ENCODE results near the gene KMT2A. TPM values are rescaled to one million over a fixed set of nuclear protein-coding genes. Genes with fewer than 3 reads are reported as not detected.
"Not testable (repeated sequence)": the region's sequence is repeated elsewhere in the genome, so short reads cannot be mapped to it uniquely, and the experiment has no call there.

KMT2A gene
- polyA plus RNA-seq, 2 of the 4 experiments (the other 2 are of a cell fraction) = 6.8 to 20.3 TPM

GRCh38 chr11:118412921-118413320 lies 23.4 kb upstream of the KMT2A start:
- Histone ChIP-seq H3K9me3 (no peaks in the 10 kb centered on the region), H3K4me1 (peaks cover 12% of the 10 kb centered on the region), H3K4me3 (no peak overlapping the region), H3K27ac (no peak overlapping the region), H3K4me2 (no peak overlapping the region)
- no peak for ATAC-seq
- 89% methylated on average over 1 of the region's 1 CpG for WGBS (ENCODE audit: missing lambda C conversion rate)
- ChIA-PET POLR2A (no interaction called here), CTCF (no interaction called here)
- no peak for FAIRE-seq
- TF ChIP-seq KDM1A (IDR thresholded peaks at IDR 0.05; ENCODE audit: low read depth) = no peak
- no peak for TF ChIP-seq POLR2A (IDR thresholded peaks at IDR 0.05; ENCODE audit: low read length)
- no peak for TF ChIP-seq TFCP2L1 (CRISPR knock-in tag; IDR thresholded peaks at IDR 0.05)
- no peak for TF ChIP-seq RAD21 (conservative IDR thresholded peaks at IDR 0.05 in 1 of 2, IDR thresholded peaks at IDR 0.05 in 1 of 2)
- TF ChIP-seq ELK1 (IDR thresholded peaks at IDR 0.05; ENCODE audit: low read depth, low read length) = no peak
- no peak for TF ChIP-seq NR3C1 (IDR thresholded peaks at IDR 0.05)
- TF ChIP-seq RARB (CRISPR knock-in tag; IDR thresholded peaks at IDR 0.05) = no peak
- no peak for TF ChIP-seq TP53 (CRISPR knock-in tag; IDR thresholded peaks at IDR 0.05)
- no peak for TF ChIP-seq JUNB (IDR thresholded peaks at IDR 0.05)
- no peak for TF ChIP-seq RFX5 (IDR thresholded peaks at IDR 0.05)
- no peak for TF ChIP-seq NPAS2 (CRISPR knock-in tag; IDR thresholded peaks at IDR 0.05; ENCODE audit: borderline replicate concordance)
- no peak for TF ChIP-seq SMC3 (IDR thresholded peaks at IDR 0.05)
- DNase-seq (ENCODE audit: low read depth in 1 of 2, low spot score in 1 of 2) = no peak

- 79% methylated on average over 8 of the region's 8 CpGs for WGBS (ENCODE audit: missing lambda C conversion rate)
- DNase-seq (ENCODE audit: low read depth in 1 of 2, low spot score in 1 of 2) = no peak
- Histone ChIP-seq H3K4me2 (peak overlapping the region; percentile 44), H3K4me3 (no peak overlapping the region), H3K27ac (peak overlapping the region; percentile 9 to 42; a peak in 3 of 6 replicates), H3K4me1 (peaks cover 15% of the 10 kb centered on the region), H3K9me3 (no peaks in the 10 kb centered on the region)
- CTCF ChIA-PET = interaction anchor here (1.0 to 1.2 kb wide), 2 partner anchors 30 to 74 kb away, joined by 3 read pairs; no protein-coding TSS in a partner anchor
- no peak for TF ChIP-seq NPAS2 (CRISPR knock-in tag; IDR thresholded peaks at IDR 0.05; ENCODE audit: borderline replicate concordance)
- no peak for ATAC-seq
- POLR2A ChIA-PET = no interaction called here
- FAIRE-seq = no peak
Observed at GRCh38 chr11:118415062-118415738, 21.1 kb upstream of the KMT2A start.

GRCh38 chr11:118415739-118416068 lies 20.6 kb upstream of the KMT2A start:
- FAIRE-seq = no peak
- H3K9me3 ChIP-seq = no peaks in the 10 kb centered on the region
- CTCF ChIA-PET = interaction anchor here (1.0 to 1.2 kb wide), 2 partner anchors 31 to 73 kb away, joined by 3 read pairs; no protein-coding TSS in a partner anchor
- peak; percentile 91 to 93 for ATAC-seq
- peak; percentile 54 for TF ChIP-seq GATA3 (IDR thresholded peaks at IDR 0.05; ENCODE audit: borderline replicate concordance)
- no peak for TF ChIP-seq NPAS2 (CRISPR knock-in tag; IDR thresholded peaks at IDR 0.05; ENCODE audit: borderline replicate concordance)
- 0 out of 2 replicates have a peak, but pooled peaks have one; percentile 24 for TF ChIP-seq FOSL2 (IDR thresholded peaks at IDR 0.05)
- peak; percentile 39; the same call in 1 of the 2 replicates for TF ChIP-seq FOSL2 (CRISPR knock-in tag; IDR thresholded peaks at IDR 0.05)
- peak overlapping the region; percentile 44 for H3K4me2 ChIP-seq
- peak; percentile 36 to 70 for DNase-seq (ENCODE audit: low read depth in 1 of 2, low spot score in 1 of 2)
- POLR2A ChIA-PET = no interaction called here
- H3K4me3 ChIP-seq = no peak overlapping the region
- H3K27ac ChIP-seq = peak overlapping the region; percentile 9 to 42; a peak in 3 of 6 replicates
- H3K4me1 ChIP-seq = peaks cover 15% of the 10 kb centered on the region

GRCh38 chr11:118416900-118417299 lies 19.4 kb upstream of the KMT2A start:
- CTCF ChIA-PET; ATAC-seq; POLR2A ChIA-PET; H3K9me3 ChIP-seq; DNase-seq (ENCODE audit: low read depth in 1 of 2, low spot score in 1 of 2); H3K27ac ChIP-seq; H3K4me3 ChIP-seq; FAIRE-seq; H3K4me2 ChIP-seq: not testable (repeated sequence)
- peaks cover 15% of the 10 kb centered on the region for H3K4me1 ChIP-seq

- WGBS (ENCODE audit: missing lambda C conversion rate) = 70% methylated on average over 4 of the region's 4 CpGs
- ChIA-PET POLR2A (no interaction called here), CTCF (no interaction called here)
- TF ChIP-seq RARB (CRISPR knock-in tag; IDR thresholded peaks at IDR 0.05) (no peak), FOSL2 (IDR thresholded peaks at IDR 0.05) (no peak), FOSL2 (CRISPR knock-in tag; IDR thresholded peaks at IDR 0.05) (no peak), USF2 (IDR thresholded peaks at IDR 0.05) (no peak), TFCP2L1 (CRISPR knock-in tag; IDR thresholded peaks at IDR 0.05) (no peak)
- peaks cover 15% of the 10 kb centered on the region for H3K4me1 ChIP-seq
- no peaks in the 10 kb centered on the region for H3K9me3 ChIP-seq
- DNase-seq (ENCODE audit: low read depth in 1 of 2, low spot score in 1 of 2) = no peak
- ATAC-seq = no peak
- H3K4me2 ChIP-seq = no peak overlapping the region
- H3K4me3 ChIP-seq = no peak overlapping the region
- no peak for FAIRE-seq
- H3K27ac ChIP-seq = no peak overlapping the region
Observed at GRCh38 chr11:118417801-118418200, 18.5 kb upstream of the KMT2A start.
